IPS-18a (cell line): ENCODE measurements around the gene MED27.

Experiments
- H3K27ac ChIP-seq: one replicate; pipeline ENCODE4 v1.5.1; 2013; ENCODE audit warnings: low read length
- H3K27me3 ChIP-seq: one replicate; pipeline ENCODE4 v1.6.1; 2013; ENCODE audit warnings: mild to moderate bottlenecking, low read length; ENCODE audit not compliant: control insufficient read depth, insufficient read depth
- H3K36me3 ChIP-seq: one replicate; pipeline ENCODE4 v1.6.1; 2013; ENCODE audit warnings: low read depth, low read length; ENCODE audit not compliant: control insufficient read depth
- H3K4me1 ChIP-seq: one replicate; pipeline ENCODE4 v1.6.1; 2013; ENCODE audit warnings: low read depth, low read length; ENCODE audit not compliant: control insufficient read depth
- H3K4me3 ChIP-seq: one replicate; pipeline ENCODE4 v1.5.1; 2013; ENCODE audit warnings: low read length
- H3K9ac ChIP-seq: one replicate; pipeline ENCODE4 v1.6.1; 2013; ENCODE audit warnings: mild to moderate bottlenecking, low read length, moderate library complexity
- H3K9me3 ChIP-seq: one replicate; pipeline ENCODE4 v1.6.1; 2013; ENCODE audit warnings: low read depth, low read length; ENCODE audit not compliant: control insufficient read depth

MED27 gene

DNA sequence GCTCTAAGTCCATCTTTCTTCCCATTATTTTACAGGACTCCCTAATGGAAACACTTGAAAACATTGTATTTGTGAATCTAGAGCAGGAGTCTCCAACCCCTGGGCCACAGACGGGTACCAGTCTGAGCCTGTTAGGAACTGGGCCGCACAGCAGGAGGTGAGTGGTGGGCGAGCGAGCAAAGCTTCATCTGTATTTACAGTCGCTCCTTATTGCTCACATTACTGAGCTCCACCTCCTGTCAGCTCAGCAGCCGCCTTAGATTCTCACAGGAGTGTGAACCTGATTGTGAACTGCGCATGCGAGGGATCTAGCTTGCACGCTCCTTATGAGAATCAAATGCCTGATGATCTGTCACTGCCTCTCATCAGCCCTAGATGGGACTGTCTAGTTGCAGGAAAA lies 111.0 kb downstream of the MED27 start:
- no peaks in the 10 kb centered on the region for H3K9me3 ChIP-seq
- no peak overlapping the region for H3K27ac ChIP-seq
- H3K9ac ChIP-seq: no peak overlapping the region
- H3K4me3 ChIP-seq: no peak overlapping the region
- peaks cover 34% of the 10 kb centered on the region for H3K27me3 ChIP-seq
- no peaks in the 10 kb centered on the region for H3K36me3 ChIP-seq
- H3K4me1 ChIP-seq: peaks cover 16% of the 10 kb centered on the region

DNA sequence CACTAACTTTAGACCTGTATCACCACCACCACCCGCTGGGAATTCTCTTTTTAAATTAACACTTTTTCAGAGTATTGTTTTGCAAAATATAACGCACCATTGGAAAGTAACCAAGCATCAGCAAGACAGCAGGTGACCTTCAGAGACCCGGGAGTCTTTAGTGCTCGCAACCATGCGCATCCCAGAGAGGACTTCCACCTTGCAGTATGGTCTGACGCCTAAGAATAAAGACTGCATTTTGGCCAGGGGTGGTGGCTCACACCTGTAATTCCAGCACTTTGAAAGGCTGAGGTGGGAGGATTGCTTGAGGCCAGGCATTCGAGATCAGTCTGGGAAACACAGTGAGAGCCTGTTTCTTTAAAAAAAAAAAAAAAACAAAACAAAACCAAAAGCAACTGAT lies 113.8 kb downstream of the MED27 start:
- peaks cover 19% of the 10 kb centered on the region for H3K4me1 ChIP-seq
- peaks cover 56% of the 10 kb centered on the region for H3K27me3 ChIP-seq
- H3K9me3 ChIP-seq: no peaks in the 10 kb centered on the region
- no peak overlapping the region for H3K4me3 ChIP-seq
- no peak overlapping the region for H3K27ac ChIP-seq
- H3K9ac ChIP-seq: no peak overlapping the region
- no peaks in the 10 kb centered on the region for H3K36me3 ChIP-seq

GRCh38 chr9:131965103-131965502 lies 114.6 kb downstream of the MED27 start:
- Histone ChIP-seq H3K9ac (no peak overlapping the region), H3K36me3 (no peaks in the 10 kb centered on the region), H3K4me3 (no peak overlapping the region), H3K4me1 (peaks cover 19% of the 10 kb centered on the region), H3K9me3 (no peaks in the 10 kb centered on the region), H3K27ac (no peak overlapping the region), H3K27me3 (peaks cover 56% of the 10 kb centered on the region)

DNA sequence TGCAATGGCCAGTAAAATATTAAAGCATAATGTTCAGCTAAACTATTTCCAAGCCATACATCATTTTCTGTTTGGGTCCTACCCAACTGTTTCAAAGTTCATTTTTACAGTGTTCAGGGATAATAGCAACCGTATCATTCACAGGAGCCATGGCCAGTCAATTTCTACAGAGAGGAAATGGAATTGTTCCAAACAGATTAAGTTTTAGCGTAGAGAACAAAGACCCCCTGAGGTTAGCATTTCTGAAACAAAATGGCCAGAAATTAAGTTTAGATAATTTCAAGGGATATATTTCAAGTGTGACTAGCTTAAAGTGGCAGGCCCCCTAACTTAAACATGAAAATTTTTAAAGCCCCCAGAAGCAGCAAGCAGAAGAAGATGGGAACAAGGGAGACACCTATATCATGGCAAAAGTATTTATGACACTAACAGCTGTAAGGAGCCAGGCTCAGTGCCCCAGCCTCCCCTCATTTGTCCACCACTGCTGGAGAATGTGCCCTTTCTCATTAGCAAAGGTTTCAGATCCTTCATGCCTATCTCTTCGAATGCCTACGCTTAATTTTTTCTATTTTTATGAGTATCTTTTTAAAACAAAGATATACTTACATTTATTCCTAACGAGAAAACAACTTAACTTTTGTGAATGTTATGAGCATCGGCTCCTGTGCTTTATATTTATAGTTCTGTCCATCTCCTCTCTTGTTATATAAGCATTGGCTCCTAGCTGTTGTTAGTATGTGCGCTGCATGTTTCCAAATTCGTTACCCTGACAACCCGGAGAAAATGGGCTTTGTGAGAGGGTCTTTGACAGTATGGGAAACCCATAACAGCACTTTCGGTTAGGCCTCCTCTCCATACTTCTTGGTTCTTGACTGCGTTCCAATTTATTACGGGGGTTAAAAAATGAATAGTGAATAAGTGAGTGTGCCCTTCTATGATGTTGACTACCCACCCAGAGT lies 116.3 kb downstream of the MED27 start:
- Histone ChIP-seq H3K4me3 (no peak overlapping the region), H3K36me3 (no peaks in the 10 kb centered on the region)

GRCh38 chr9:131961496-131961880 lies 118.2 kb downstream of the MED27 start:
- no peak overlapping the region for H3K27ac ChIP-seq
- H3K4me3 ChIP-seq: no peak overlapping the region
- peaks cover 48% of the 10 kb centered on the region for H3K27me3 ChIP-seq
- H3K36me3 ChIP-seq: no peaks in the 10 kb centered on the region
- no peak overlapping the region for H3K9ac ChIP-seq
- H3K4me1 ChIP-seq: peaks cover 18% of the 10 kb centered on the region
- H3K9me3 ChIP-seq: no peaks in the 10 kb centered on the region

More for the DNA sequence above, 116.3 kb downstream of the MED27 start:
- Histone ChIP-seq H3K27ac (no peak overlapping the region), H3K9me3 (no peaks in the 10 kb centered on the region), H3K9ac (no peak overlapping the region), H3K27me3 (peaks cover 56% of the 10 kb centered on the region), H3K4me1 (peaks cover 19% of the 10 kb centered on the region)

DNA sequence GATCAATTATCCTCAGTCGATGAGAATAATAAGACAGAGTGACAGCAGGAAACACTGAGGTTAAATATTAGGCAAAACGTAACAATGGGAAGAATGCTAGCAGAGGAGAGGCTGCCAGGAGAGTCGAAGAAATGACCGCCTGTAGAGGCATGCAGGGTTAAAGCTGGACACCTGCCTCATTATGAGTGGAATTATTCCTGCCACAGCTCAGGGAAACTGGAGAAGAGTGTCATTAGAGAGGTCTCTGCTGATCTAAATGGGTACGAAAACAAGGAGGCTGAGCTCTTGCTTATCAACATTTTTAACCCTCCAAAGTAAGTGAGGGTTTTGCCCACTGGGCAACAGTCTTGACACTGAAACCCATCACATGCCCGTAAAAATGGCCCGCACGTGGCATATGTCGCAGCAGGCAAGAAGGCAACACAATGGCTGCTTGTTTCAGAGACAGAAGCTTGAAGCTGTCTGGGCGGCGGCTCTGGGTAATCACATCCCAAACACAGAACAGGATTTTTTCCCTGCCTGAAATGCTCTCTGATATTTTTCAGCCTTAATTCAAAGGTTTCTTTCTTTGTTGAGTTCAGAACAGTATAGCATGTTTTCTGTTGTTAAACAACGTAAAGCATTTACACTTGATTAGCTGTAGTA lies 118.7 kb downstream of the MED27 start:
- H3K9me3 ChIP-seq: no peaks in the 10 kb centered on the region
- H3K27ac ChIP-seq: no peak overlapping the region
- H3K4me1 ChIP-seq: peaks cover 14% of the 10 kb centered on the region
- no peak overlapping the region for H3K9ac ChIP-seq
- peaks cover 44% of the 10 kb centered on the region for H3K27me3 ChIP-seq
- H3K4me3 ChIP-seq: no peak overlapping the region
- H3K36me3 ChIP-seq: no peaks in the 10 kb centered on the region

- Histone ChIP-seq H3K9me3 (no peaks in the 10 kb centered on the region), H3K4me1 (peaks cover 7% of the 10 kb centered on the region), H3K4me3 (no peak overlapping the region), H3K27ac (no peak overlapping the region), H3K9ac (no peak overlapping the region), H3K36me3 (no peaks in the 10 kb centered on the region), H3K27me3 (peaks cover 39% of the 10 kb centered on the region)
These were observed 119.4 kb downstream of the MED27 start for GRCh38 chr9:131960311-131960710.

GRCh38 chr9:131959887-131960286 lies 119.8 kb downstream of the MED27 start:
- no peaks in the 10 kb centered on the region for H3K36me3 ChIP-seq
- peaks cover 3% of the 10 kb centered on the region for H3K4me1 ChIP-seq
- no peaks in the 10 kb centered on the region for H3K9me3 ChIP-seq
- no peak overlapping the region for H3K9ac ChIP-seq
- H3K4me3 ChIP-seq: no peak overlapping the region
- H3K27ac ChIP-seq: no peak overlapping the region
- H3K27me3 ChIP-seq: peaks cover 35% of the 10 kb centered on the region

- Histone ChIP-seq H3K27me3 (peaks cover 27% of the 10 kb centered on the region), H3K27ac (no peak overlapping the region), H3K4me1 (peaks cover 3% of the 10 kb centered on the region), H3K36me3 (no peaks in the 10 kb centered on the region), H3K9ac (no peak overlapping the region), H3K4me3 (no peak overlapping the region), H3K9me3 (no peaks in the 10 kb centered on the region)
These were observed 120.6 kb downstream of the MED27 start for GRCh38 chr9:131959056-131959455.

DNA sequence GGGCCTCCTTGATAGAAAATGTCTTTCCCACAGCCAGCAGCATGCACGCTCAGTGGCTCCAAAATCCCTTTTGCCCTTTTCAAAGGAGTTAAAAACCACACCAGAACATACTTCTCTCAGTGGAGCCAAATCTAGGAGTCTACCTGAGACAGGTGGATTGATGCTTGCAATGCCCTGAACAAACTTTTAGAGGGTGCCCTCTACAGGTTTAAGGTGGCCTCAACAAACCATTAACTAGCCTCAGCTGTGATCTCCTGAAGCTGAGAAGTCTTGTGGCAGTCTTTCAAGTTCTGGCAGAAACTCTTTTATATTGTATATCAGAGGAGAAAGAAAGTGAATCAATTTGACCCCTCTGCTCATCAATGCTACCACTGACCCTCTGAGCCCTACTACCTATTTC lies 125.4 kb downstream of the MED27 start:
- no peaks in the 10 kb centered on the region for H3K27me3 ChIP-seq
- no peak overlapping the region for H3K4me3 ChIP-seq
- no peaks in the 10 kb centered on the region for H3K36me3 ChIP-seq
- no peak overlapping the region for H3K27ac ChIP-seq
- H3K4me1 ChIP-seq: no peaks in the 10 kb centered on the region
- no peaks in the 10 kb centered on the region for H3K9me3 ChIP-seq
- no peak overlapping the region for H3K9ac ChIP-seq

DNA sequence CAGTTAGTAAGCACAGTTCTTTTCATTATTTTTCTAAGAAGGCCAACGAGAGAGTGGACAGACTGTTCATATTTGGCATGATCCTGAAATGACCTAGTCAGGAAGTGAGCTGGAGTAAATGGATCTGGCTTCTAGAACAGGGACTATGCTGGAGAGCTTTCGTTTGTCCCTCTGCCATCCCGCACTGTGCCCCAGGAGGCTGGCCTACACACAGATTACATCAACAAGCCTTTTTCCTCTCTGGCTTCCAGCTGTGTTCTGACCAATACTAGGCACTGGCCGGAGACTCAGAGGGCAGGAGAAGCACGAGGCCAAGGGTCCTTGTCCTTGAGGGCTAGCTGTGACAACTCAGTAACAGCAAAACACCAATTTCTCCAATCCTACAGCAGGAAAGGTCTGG lies 127.8 kb downstream of the MED27 start:
- Histone ChIP-seq H3K27me3 (no peaks in the 10 kb centered on the region), H3K9me3 (no peaks in the 10 kb centered on the region), H3K9ac (no peak overlapping the region), H3K27ac (no peak overlapping the region), H3K36me3 (no peaks in the 10 kb centered on the region), H3K4me3 (no peak overlapping the region), H3K4me1 (no peaks in the 10 kb centered on the region)
